Activated T-cell treated with anti-CD3 and anti-CD28 coated beads for 24 hours (primary cell): ENCODE measurements around the gene DUSP22.

Source experiments
- DNase-seq: peaks from one replicate; pipeline ENCODE4 v3.0.0-alpha.2; 2020; ENCODE audit warnings: low read depth

Gene DUSP22

GRCh38 chr6:395432-396125 is 103.3 kb downstream of the DUSP22 start:
- DNase-seq = no peak

GRCh38 chr6:396126-396520 is 103.8 kb downstream of the DUSP22 start:
- no peak for DNase-seq

GRCh38 chr6:397056-397455 is 104.8 kb downstream of the DUSP22 start:
- no peak for DNase-seq

- DNase-seq = no peak
Observed at GRCh38 chr6:397604-398003, 105.3 kb downstream of the DUSP22 start.

- no peak for DNase-seq
Observed at GRCh38 chr6:398065-398464, 105.8 kb downstream of the DUSP22 start.

GRCh38 chr6:398558-399078 is 106.3 kb downstream of the DUSP22 start:
- DNase-seq = no peak

- DNase-seq = no peak
Observed at GRCh38 chr6:399785-400534, 107.7 kb downstream of the DUSP22 start.

- DNase-seq = no peak
Observed at GRCh38 chr6:400815-401214, 108.5 kb downstream of the DUSP22 start.
